ENCODE results near the gene FOXA2.
"Not testable (repeated sequence)": the region's sequence is repeated elsewhere in the genome, so short reads cannot be mapped to it uniquely, and the experiment has no call there.

FOXA2 gene

DNA sequence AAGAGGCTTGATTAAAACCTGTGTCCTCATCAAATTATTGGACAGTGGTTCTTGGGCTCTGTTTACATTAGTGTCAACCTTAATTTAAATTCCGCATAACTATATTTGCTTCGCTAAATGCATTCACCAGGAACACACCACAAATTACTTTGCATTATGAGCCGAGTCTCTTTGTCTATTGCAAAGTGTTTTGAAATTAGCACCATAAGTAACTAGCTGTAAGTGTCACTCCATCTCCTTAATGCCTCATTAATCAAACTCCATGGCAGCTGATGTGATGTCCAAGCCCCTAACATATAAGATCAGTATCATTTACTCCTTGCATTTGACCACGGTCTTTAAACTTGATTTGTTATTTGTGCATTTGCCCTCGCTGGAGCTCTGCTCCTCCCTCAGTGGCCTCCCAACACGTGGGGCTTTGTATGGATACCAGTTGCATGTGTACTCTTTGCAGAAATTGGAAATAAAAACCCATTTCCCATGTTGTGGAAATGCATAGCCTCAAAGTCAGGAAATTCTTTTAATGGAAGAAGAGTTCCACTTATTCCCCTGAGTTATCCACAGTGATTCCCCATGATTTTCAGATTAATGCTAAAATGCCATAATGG lies 24.6 kb downstream of the FOXA2 start:
- DNase-seq (ENCODE audit: low read depth) = no peak
- no peak overlapping the region for H3K4me3 ChIP-seq (replicated peaks; ENCODE audit: low read depth, low read length)
- TF ChIP-seq, protein P1, sequence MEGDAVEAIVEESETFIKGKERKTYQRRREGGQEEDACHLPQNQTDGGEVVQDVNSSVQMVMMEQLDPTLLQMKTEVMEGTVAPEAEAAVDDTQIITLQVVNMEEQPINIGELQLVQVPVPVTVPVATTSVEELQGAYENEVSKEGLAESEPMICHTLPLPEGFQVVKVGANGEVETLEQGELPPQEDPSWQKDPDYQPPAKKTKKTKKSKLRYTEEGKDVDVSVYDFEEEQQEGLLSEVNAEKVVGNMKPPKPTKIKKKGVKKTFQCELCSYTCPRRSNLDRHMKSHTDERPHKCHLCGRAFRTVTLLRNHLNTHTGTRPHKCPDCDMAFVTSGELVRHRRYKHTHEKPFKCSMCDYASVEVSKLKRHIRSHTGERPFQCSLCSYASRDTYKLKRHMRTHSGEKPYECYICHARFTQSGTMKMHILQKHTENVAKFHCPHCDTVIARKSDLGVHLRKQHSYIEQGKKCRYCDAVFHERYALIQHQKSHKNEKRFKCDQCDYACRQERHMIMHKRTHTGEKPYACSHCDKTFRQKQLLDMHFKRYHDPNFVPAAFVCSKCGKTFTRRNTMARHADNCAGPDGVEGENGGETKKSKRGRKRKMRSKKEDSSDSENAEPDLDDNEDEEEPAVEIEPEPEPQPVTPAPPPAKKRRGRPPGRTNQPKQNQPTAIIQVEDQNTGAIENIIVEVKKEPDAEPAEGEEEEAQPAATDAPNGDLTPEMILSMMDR (IDR thresholded peaks at IDR 0.05; ENCODE audit: low read length, missing control alignments) = no peak

DNA sequence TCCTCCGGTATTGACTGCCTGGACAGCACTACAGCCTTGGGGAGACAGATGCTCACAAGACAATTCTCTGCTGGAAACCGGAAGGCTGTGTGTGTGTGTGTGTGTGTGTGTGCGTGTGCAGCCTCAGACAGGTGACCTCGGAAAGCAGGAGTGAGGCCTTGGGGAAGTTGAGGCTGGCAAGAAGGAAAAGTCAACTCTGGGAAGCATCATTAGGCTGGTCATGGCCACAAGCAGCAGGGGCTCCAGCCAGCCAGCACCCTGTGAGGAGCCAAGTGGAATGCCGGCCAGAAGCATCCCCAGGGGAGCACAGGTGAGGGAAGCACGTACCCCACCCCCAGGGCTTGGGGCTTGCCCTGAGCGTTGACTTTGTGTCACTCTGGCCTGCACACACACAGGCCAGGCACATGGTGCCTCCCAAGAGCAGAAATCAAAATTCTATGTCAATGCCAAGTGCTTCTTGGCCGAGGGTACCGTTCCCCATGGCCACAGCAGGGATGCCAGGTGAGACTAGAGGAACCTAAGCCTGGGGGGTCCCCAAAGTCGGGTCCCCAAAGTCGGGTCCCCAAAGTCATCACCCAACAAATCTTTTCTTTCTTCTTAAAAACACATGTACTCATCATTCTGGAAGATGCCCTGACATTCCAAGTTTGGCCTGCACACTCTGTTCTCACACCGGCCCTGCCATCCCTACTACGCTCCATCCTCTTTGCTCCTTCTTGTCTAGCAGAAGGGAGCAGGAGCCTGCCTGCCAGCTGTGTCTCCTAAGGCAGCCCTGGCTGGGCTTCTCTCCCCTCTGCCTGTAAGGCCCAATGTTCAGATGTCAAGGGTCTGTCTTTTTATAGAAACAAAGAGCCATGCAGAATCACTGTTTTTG lies 26.7 kb downstream of the FOXA2 start:
- TF ChIP-seq, protein P1 (IDR thresholded peaks at IDR 0.05; ENCODE audit: low read length, missing control alignments) = no peak
- no peak for DNase-seq (ENCODE audit: low read depth)
- no peak overlapping the region for H3K4me3 ChIP-seq (replicated peaks; ENCODE audit: low read depth, low read length)

DNA sequence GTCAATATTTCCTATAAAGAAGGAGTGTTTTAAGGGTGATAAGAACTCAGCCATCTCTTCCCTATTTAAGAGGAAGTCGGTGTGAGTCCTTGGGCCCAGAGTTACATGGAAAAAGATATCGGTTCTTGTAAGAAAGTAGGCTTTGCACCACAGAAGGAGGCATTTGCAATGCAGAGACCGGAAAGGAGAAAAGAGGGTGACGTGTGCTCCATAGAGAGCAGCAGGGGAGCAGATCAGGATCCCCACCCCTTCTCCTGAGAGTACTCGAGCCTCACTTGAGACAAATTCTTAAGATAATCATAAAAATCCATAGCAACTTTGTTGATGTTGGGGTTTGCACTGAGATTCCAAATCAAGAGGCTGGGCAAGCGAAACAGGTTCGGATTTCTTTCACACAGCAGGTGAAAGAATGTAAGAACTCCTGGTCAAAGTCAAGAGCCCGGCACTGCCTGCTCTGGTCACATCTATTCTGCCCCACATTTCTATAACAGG lies 27.8 kb downstream of the FOXA2 start:
- no peak for DNase-seq (ENCODE audit: low read depth)
- TF ChIP-seq, protein P1 (IDR thresholded peaks at IDR 0.05; ENCODE audit: low read length, missing control alignments) = no peak
- no peak overlapping the region for H3K4me3 ChIP-seq (replicated peaks; ENCODE audit: low read depth, low read length)

DNA sequence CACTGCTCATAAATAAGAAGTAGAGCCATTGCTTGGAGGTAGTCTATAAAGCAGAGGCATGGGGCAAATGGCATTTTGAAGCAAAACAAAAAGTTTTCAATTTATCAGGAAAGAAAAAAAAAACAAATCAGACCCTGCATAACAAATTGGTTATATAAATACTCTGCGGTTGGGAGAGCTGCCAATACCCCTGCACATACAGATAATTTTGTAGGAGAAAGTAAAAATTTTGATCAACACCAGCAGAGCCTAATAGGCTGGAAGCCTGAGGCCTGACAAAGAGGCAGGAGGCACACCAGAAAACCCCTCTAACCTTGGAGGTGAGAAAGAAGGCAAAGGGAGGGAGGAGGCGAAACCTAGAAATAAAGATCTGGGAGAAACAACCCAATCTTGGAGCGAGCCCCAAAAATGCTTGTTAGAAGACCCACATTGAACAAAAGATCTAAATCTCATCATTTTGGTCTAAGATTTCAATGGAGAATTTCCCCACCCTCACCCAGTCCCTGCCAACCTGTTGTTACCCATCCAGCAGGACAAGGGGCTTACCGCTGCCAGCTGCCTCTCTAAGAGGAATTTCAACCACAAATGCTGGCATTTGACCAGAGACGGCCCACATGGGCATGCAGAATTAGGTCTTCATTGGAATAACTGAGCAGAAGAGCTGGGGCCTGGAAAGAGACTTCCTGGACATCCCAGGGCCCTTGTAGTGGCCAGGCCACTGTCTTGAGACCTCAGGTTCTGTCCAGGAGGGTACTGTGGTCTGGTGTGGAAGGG lies 28.4 kb downstream of the FOXA2 start:
- TF ChIP-seq, protein P1 (IDR thresholded peaks at IDR 0.05; ENCODE audit: low read length, missing control alignments) = no peak
- no peak for DNase-seq (ENCODE audit: low read depth)
- H3K4me3 ChIP-seq (replicated peaks; ENCODE audit: low read depth, low read length) = no peak overlapping the region

DNA sequence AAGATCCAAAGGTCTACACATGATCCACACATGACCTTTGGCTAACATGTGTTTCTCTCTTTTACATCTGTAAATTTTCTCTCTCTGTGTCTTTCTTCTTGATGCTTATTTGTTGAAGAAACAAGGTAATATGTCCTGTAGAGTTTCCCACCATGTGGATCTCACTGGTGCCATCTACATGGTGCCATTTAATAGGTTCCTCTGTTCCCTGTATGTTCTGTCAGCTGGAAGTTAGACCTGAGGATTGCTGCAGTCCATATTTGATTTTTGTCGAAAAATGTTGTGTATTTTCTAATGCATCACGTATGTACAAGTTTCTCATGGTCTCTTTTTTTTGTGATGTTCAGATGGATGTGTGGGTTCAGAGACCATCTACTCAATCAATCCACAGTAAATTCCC lies 30.0 kb downstream of the FOXA2 start:
- H3K4me3 ChIP-seq (replicated peaks; ENCODE audit: low read depth, low read length) = no peak overlapping the region
- TF ChIP-seq, protein P1 (IDR thresholded peaks at IDR 0.05; ENCODE audit: low read length, missing control alignments) = no peak
- no peak for DNase-seq (ENCODE audit: low read depth)

DNA sequence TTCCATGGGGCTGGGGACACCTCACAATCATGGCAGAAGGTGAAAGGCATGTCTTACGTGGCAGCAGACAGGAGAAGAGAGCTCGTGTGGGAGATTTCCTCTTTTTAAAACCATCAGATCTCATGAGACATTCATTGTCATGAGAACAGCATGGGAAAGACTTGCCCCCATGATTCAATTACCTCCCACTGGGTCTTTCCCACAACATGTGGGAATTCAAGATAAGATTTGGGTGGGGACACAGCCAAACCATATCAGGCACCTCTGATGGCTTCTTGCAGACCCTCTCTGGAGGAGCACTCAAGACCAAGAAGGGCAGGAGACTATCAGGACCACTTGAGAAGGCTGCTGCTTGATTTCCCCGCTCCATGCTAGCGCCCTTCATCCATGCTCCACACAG lies 33.9 kb downstream of the FOXA2 start:
- DNase-seq (ENCODE audit: low read depth); H3K4me3 ChIP-seq (replicated peaks; ENCODE audit: low read depth, low read length): not testable (repeated sequence)

DNA sequence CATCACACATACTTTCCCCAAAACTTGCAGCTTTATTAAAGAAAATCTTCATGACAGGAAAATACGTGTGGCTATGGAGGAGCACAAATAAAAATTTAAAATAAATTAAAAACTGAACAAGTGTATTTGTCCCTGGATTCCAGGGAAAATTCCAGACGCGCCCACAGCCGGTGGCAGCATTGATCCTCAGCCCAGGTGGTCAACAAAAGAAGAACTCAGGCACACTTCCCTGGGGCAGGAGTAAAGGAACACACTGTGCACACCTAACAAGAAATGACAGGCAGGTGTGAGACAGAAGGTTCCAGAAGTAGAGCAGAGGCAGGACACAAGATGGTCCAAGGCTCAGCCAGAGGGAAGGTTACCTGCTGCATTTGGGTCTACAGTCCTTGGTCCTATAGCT lies 36.3 kb downstream of the FOXA2 start:
- H3K4me3 ChIP-seq (replicated peaks; ENCODE audit: low read depth, low read length) = no peak overlapping the region
- no peak for DNase-seq (ENCODE audit: low read depth)
- TF ChIP-seq, protein P1 (IDR thresholded peaks at IDR 0.05; ENCODE audit: low read length, missing control alignments) = no peak
